ENCODE results near the gene CSNK1G2.

CSNK1G2 gene

DNA sequence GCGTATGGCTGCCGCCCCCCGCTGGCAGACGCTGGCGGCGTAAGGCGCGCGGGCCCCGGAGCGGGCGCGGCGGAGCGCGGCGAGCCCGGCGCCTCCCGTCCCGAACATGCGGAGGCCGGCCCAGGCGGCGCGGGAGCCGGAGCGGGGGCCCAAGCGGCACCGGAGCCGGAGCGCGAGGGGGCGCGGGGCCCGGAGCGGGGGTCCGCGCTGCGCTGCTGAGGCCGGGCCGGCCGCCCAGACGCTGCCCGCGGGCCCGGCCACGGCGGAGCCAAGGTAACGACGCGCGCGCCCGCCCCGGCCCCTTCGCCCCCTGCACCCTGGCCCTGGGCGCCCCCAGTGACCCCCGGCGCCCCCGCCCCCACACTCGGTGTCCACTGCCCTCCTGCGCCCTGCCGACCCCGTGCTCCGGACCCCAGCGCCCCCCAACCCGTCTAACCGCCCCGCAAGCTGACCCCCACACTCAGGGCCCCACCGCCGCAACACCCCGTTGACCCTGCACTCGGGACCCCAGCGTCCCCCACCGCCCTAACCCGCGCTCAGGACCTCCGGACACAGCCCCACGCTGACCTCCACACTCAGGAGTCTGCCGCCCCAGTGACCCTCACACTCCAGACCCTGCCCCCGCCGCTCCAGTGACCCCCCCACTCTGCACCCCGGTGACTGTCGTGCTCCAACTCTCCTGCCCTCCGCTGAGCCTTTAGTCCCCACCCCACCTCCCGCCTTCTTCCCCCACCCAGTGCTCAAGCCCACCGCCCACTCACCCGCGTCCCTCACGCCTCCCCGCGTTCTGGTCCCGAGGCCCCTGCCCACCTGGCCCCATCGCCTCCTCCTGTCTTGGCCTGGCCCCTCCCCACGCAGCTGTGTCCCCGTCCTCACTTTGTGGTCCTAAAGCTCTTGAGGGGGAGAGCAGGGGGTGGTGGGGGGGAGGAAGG lies at the start of gene CSNK1G2:
TSS of gene CSNK1G2 (plus strand) at position 27 of the 932 bp plus-strand sequence. CDS start 28,601 bp downstream, outside the sequence.
- peak; percentile 30 for DNase-seq (ENCODE audit: low spot score)

DNA sequence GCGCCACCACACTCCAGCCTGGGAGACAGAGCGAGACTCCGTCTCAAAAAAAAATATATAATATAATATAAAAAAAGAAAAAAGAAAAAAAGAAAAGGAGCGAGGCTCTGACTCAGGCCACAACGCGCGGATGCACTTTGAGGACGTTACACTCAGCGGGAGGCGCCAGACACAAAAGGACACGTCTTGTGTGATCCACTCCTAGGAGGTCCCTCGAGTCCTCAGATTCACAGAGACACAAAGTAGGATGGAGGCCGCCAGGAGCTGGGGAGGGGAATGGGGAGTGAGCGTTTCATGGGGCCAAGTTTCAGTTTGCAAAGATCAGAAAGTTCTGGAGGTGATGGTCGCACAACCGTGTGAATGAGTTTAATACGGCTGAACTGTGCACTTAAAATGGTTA lies 47.2 kb upstream of the CSNK1G2 start:
- DNase-seq (ENCODE audit: low spot score): no peak

- no peak for DNase-seq (ENCODE audit: low spot score)
Observed at GRCh38 chr19:1896508-1896907, 44.5 kb upstream of the CSNK1G2 start.

- DNase-seq (ENCODE audit: low spot score): no peak
Observed at GRCh38 chr19:1901940-1902404, 39.0 kb upstream of the CSNK1G2 start.

- no peak for DNase-seq (ENCODE audit: low spot score)
Observed at GRCh38 chr19:1902923-1903322, 38.0 kb upstream of the CSNK1G2 start.

- no peak for DNase-seq (ENCODE audit: low spot score)
Observed at GRCh38 chr19:1904860-1905109, 36.2 kb upstream of the CSNK1G2 start.

- DNase-seq (ENCODE audit: low spot score): peak; percentile 99
Observed at GRCh38 chr19:1905110-1905862, 35.7 kb upstream of the CSNK1G2 start, which contains the start of the genes ADAT3 and SCAMP4. Gene ADAT3, plus strand, starts transcription at chr19:1905399. Its CDS starts 6,649 bp downstream, at chr19:1912048. Gene SCAMP4, plus strand, starts transcription at chr19:1905399. Its CDS starts 9,621 bp downstream, at chr19:1915020.

DNA sequence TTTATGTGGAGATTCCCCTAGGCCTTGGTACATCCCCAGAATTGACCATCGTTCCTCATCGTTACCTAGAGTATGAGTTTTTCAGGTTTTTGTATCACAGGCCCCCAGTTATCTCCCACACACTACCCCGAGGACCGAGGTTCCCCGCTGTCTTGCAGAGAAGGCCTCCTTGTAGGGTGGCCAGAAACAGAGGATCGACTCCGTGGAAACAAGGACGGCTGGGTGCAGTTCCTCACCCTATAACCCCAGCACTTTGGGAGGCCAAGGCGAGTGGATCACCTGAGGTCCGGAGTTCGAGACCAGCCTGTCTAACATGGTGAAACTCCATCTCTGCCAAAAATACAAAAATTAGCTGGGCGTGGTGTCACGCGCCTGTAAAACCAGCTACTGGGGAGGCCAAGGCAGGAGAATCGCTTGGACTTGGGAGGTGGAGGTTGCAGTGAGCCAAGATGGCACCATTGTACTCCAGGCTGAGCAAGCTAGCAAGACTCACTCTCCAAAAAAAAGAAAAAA lies 35.1 kb upstream of the CSNK1G2 start:
- DNase-seq (ENCODE audit: low spot score): no peak

DNA sequence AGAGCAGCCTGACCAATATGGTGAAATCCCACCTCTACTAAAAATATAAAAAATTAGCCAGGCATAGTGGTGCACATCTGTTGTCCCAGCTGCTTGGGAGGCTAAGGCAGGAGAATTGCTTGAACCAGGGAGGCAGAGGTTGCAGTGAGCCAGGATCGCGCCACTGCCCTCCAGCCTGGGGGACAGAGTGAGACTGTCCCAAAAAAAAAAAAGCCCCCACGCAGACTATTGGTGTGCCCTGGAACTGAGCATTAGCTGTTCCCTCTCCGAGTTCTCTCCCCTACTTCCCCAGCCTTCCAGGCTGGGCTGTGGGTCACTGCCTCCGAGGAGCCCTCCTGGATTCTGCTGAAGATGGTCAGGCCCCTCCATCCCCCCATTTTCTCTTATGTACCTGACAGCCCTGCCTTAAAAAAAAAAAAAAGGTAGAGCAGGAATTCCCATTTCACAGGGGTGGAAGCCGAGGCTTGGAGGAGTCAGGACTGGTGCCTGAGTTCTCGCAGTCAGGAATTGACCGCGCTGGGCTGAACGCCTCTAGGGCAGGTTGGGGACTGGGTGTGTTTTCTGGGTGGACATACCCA lies 33.9 kb upstream of the CSNK1G2 start:
- no peak for DNase-seq (ENCODE audit: low spot score)

DNA sequence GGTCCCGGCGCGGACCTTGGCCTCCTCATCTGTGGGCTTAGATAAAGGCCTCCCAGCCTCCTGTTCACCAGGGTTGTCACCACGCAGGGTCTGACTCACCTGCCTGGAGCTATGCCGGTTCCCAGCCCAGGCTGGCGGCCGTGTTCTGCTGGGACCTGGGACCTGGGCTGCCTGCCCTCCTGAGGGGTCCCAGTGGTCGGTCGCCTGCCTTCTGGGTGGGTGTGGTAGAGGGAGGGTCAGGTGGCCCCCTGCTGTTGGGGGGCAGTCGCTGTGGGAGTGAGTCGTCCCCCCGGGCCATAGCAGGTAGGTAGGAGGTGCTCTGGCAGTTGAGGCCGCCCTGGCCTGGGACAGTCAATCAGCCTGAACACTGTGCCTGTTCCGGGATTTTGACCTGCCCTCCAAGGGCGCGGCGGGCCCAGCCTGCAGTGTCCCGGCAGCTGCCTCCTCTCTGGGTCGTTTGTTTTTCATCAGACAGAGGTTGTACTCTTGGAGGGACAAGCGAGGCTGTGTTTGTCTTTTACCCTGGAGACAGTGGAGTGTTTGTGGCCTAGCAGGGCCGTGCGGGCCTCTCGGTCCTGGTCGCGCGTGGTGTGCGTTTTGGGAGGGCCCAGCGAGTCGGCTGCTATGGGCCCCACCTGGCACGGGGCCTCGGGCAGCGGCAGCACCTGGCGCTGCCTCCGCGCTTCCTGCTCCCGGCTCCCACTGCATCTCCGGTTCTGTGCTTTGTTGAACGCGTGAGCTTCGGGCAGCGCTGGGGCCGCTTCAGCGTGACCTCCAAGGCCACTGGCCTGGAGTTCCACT lies 33.2 kb upstream of the CSNK1G2 start:
- DNase-seq (ENCODE audit: low spot score): no peak

- DNase-seq (ENCODE audit: low spot score): no peak
Observed at GRCh38 chr19:1908364-1908678, 32.7 kb upstream of the CSNK1G2 start.

GRCh38 chr19:1909761-1910080 lies 31.3 kb upstream of the CSNK1G2 start:
- DNase-seq (ENCODE audit: low spot score): peak; percentile 41

GRCh38 chr19:1910177-1910576 lies 30.8 kb upstream of the CSNK1G2 start:
- peak; percentile 51 for DNase-seq (ENCODE audit: low spot score)

- no peak for DNase-seq (ENCODE audit: low spot score)
Observed at GRCh38 chr19:1911098-1911497, 29.9 kb upstream of the CSNK1G2 start.

DNA sequence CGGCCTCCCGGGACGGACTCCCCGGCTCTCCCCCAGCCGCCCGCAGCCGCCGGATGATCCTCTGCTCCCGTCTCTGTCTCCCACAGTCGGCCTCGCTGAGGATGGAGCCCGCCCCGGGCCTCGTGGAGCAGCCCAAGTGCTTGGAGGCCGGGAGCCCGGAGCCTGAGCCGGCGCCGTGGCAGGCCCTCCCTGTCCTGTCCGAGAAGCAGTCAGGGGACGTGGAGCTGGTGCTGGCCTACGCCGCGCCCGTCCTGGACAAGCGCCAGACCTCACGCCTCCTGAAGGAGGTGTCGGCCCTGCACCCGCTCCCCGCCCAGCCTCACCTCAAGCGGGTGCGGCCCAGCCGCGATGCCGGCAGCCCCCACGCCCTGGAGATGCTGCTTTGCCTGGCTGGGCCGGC lies 29.0 kb upstream of the CSNK1G2 start:
- DNase-seq (ENCODE audit: low spot score): no peak

DNA sequence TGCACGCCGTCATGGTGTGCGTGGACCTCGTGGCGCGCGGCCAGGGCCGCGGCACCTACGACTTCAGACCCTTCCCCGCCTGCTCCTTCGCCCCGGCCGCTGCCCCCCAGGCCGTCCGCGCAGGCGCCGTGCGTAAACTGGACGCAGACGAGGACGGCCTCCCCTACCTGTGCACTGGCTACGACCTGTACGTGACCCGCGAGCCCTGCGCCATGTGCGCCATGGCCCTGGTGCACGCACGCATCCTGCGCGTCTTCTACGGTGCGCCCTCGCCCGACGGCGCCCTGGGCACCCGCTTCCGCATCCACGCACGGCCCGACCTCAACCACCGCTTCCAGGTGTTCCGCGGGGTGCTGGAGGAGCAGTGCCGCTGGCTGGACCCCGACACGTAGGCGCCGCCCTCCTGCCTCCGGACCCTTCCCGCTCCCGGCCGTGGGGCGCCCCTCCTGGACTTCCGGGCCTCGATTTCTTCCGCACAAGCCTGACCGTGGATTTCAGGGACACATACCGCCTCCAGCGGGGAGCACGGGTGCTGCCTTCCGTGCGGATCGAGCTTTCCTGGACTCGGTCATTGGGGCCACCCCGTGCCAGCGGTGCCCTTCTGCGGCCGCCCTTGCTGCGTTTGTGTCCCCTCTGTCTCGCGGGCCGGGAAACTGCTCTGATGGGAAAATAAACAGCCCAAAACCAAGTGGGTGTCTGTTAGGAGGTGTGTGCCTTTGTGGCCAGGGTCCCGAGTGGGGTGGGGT lies 28.0 kb upstream of the CSNK1G2 start:
- no peak for DNase-seq (ENCODE audit: low spot score)

DNA sequence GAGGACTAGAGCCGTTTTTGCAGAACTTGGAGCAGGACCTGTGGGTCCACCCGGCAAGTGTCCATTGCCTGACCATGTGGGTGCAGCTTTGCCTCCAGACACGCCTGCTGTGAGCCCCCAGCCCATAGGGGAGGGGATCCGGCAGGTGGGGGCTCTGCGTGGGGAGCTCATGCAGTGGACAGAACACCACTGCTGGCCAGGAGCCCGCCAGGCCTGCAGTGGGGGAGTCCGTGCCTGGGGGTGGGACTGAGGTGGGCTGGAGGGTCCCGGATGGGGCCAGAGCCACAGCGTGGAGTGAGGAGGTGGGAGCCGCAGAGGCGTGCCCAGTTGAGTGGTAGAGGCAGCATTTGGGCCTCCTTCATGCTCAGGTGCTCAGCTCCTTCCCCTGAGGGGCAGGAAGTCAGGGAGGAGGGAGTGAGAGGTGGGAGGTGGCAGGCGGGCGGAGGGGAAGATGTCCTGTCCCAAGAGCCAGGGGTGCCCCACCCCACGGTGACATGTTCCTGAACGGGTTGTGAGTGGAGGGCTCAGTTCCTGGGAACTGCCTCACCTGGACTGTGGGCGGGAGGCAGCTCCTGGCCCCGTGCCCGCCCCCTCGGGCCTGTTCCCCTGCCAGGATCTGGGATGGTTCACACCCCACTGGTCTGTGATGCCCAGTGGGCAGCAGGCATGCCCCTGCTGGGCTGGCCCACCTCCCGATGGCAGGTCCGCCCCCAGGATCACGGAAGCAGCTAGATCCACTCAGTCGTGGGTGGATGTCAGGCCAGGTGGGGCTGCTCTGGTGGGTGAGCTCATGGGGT lies 27.0 kb upstream of the CSNK1G2 start:
- DNase-seq (ENCODE audit: low spot score): no peak

GRCh38 chr19:1914826-1915341 lies 26.1 kb upstream of the CSNK1G2 start:
- no peak for DNase-seq (ENCODE audit: low spot score)

DNA sequence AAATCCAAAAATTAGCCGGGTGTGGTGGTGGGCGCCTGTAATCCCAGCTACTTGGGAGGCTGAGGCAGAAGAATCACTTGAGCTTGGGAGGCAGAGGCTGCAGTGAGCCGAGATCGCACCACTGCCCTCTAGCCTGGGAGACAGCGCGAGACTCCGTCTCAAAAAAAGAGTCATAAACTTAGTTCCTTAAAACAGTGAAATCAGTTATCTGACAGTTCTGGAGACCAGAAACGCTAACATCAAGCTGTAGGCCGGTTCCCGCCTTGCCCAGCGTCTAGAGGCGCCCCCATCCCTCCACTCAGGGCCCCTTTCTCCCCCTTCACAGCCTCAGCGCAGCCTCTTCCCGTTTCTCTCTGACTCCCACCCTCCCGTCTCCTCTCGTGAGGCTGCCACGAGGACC lies 23.8 kb upstream of the CSNK1G2 start:
- DNase-seq (ENCODE audit: low spot score): no peak

GRCh38 chr19:1917926-1918325 lies 23.0 kb upstream of the CSNK1G2 start:
- DNase-seq (ENCODE audit: low spot score): no peak

Data from GM03348 (cell line).